AG10803 (cell line): ENCODE measurements around the gene CASP8AP2.

Experiments
- DNase-seq: peaks from one replicate; pipeline ENCODE4 v3.0.0; 2010; ENCODE audit warnings: low read depth
- H3K4me3 ChIP-seq: 2 replicates; pipeline ENCODE4 v1.5.1; 2011; ENCODE audit warnings: mild to moderate bottlenecking, low read length, control low read depth
- TF ChIP-seq, protein P1 (sequence below): conservative IDR thresholded peaks from 2 replicates; pipeline ENCODE4 v1.5.1; 2011; ENCODE audit warnings: mild to moderate bottlenecking, low read length, control low read depth, inconsistent platforms

CASP8AP2 gene

DNA sequence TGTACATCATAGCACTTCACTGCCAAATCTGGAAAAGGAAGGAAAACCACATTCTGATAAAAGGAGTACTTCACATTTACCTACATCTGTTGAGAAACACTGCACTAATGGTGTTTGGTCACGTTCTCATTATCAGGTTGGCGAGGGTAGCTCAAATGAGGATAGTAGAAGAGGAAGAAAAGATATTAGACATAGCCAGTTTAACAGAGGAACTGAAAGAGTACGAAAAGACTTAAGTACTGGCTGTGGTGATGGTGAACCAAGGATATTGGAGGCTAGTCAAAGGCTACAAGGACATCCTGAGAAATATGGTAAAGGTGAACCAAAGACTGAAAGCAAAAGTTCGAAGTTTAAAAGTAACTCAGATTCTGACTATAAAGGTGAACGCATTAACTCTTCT, 32.6 kb downstream of the CASP8AP2 start:
- H3K4me3 ChIP-seq: no peak overlapping the region
- no peak for DNase-seq
- TF ChIP-seq, protein P1, sequence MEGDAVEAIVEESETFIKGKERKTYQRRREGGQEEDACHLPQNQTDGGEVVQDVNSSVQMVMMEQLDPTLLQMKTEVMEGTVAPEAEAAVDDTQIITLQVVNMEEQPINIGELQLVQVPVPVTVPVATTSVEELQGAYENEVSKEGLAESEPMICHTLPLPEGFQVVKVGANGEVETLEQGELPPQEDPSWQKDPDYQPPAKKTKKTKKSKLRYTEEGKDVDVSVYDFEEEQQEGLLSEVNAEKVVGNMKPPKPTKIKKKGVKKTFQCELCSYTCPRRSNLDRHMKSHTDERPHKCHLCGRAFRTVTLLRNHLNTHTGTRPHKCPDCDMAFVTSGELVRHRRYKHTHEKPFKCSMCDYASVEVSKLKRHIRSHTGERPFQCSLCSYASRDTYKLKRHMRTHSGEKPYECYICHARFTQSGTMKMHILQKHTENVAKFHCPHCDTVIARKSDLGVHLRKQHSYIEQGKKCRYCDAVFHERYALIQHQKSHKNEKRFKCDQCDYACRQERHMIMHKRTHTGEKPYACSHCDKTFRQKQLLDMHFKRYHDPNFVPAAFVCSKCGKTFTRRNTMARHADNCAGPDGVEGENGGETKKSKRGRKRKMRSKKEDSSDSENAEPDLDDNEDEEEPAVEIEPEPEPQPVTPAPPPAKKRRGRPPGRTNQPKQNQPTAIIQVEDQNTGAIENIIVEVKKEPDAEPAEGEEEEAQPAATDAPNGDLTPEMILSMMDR: no peak

DNA sequence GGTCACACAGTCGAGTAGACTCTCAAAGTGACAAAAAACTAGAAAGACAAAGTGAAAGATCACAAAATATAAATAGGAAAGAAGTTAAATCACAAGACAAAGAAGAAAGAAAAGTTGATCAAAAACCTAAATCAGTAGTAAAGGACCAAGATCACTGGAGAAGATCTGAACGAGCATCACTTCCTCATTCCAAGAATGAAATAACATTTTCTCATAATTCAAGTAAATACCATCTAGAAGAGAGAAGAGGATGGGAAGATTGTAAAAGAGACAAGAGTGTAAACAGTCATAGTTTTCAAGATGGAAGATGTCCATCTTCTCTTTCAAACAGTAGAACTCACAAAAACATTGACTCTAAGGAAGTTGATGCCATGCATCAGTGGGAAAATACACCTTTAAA, 33.0 kb downstream of the CASP8AP2 start:
- TF ChIP-seq, protein P1: no peak
- DNase-seq: no peak
- H3K4me3 ChIP-seq: no peak overlapping the region

DNA sequence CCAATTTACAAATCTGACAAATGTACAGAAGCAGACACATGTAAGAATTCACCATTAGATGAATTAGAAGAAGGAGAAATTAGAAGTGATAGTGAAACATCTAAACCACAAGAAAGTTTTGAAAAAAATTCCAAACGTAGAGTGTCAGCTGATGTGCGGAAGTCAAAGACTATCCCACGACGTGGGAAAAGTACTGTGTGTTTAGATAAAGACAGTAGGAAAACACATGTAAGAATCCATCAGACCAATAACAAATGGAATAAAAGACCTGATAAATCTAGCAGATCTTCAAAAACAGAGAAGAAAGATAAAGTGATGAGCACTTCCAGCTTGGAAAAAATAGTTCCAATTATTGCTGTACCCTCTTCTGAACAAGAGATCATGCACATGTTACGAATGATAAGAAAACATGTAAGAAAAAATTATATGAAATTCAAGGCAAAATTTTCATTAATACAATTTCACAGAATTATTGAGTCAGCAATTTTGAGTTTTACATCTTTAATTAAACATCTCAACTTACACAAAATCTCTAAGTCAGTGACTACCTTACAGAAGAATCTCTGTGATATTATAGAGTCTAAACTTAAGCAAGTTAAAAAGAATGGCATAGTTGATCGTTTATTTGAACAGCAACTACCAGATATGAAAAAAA, 36.5 kb downstream of the CASP8AP2 start:
- H3K4me3 ChIP-seq: no peak overlapping the region
- no peak for DNase-seq
- TF ChIP-seq, protein P1: no peak

DNA sequence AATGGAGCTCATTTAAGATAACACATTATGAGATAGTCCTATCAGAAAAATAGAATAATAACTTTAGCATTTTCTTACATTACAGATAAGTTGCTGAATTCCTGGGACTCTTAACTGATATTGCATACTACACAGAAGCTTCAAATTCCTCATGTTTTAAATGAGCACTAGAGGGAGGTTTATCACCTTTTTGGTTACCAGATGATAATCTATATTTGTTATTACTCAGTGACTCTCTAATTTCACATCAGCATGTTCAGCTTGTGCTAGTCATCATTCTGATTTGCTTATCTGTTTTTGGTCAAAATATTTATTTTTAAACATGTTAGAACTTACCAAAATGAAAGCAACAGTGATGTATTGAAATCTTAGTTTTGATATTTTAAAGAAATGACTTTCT, 44.0 kb downstream of the CASP8AP2 start:
- TF ChIP-seq, protein P1: no peak
- no peak overlapping the region for H3K4me3 ChIP-seq
- DNase-seq: no peak

DNA sequence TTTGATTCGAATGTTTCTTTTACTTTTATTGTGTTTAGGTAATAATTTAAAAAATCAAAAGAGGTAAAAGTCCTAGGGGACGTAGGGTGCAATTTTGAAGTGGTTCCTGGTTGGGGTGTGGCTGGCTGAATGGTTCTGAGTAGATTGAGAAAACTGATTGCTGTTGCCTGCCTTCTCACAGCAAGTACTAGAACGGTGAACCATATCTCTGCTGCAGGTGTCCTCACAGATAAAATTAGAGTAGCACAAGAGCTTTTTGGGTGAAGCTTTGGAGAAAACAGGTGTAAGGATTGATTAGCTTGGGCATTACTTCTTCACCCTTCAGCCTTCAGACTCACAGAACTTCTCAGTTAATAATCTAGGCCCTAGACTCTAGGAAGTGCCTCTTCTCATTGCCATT, 44.8 kb downstream of the CASP8AP2 start:
- TF ChIP-seq, protein P1: no peak
- H3K4me3 ChIP-seq: no peak overlapping the region
- no peak for DNase-seq

DNA sequence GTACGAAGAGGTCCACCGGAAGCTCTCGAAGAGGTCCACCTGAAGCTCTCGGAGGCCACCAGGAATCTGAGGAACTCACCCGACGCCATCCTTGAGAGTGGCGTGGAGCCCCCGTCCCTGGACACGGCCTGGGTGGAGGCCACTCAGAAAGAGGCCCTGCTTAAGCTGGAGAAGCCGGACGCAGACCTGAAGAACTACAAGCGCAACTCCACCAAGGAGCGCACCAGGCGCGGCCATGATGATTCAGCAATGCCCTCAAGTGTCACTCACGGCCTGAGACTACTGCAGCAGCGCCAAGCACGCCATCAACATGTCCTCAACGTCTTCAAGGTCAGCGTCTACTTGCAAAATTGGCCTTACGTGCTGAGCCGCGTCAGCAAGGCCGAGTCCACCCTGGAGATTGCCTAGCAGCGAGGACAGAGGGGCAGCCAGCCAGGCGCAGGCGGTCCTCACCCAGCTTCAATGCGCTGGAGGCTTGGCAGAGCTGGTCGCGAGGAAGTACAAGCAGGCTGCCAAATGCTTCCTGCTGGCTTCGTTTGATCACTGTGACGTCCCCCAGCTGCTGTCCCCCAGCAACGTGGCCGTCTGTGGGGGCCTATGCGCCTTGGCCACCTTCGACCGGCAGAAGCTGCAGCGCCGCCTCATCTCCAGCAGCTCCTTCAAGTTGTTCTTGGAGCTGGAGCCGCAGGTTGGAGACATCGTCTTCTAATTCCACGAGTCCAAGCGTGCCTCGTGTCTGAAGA, 56.9 kb downstream of the CASP8AP2 start:
- no peak for DNase-seq
- H3K4me3 ChIP-seq: no peak overlapping the region

More for the DNA sequence above, 56.9 kb downstream of the CASP8AP2 start:
- TF ChIP-seq, protein P1: no peak
